Measurements from ENCODE around the gene BRD9. TPM values are rescaled to one million over a fixed set of nuclear protein-coding genes. Genes with fewer than 3 reads are reported as not detected.

The BRD9 gene
- total RNA-seq, 1 donor from 2014 or later, result 53.0 TPM

DNA sequence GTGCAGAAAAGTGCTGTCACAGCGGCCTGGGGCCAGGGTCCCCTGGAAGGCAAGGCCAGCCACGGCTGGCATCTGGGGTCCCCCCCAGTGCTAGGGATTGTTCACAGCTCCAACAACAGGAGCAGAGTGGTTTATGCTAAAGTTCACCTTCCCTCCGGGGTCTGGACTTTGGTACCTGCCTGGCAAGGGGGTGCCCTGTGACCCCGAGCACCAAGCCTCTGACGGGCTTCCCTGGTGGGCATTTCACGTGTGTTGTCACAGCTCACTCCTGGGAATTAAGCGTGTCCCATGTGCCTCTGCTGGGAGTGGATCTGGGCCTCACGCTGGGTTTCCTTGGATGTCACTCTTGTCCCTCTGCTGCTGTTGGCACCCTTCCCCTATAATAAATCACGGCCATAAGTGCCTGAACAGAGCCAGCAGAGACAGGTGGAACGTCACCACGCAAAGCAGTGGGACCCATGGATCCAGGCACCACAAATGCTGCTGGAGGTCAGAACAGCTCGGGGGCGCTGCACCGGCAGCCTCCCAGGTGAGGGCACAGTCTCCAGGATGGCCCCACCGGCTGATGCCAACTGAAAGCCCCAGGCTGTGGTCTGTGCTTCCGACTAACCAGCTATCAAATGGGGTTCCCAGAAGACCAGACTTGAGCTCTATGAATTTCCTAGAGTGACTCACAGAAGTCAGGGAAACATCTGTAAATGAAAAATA lies 24.0 kb downstream of the BRD9 start:
- Mint-ChIP-seq H3K36me3 (ENCODE audit: low read depth, unreplicated experiment) (peaks cover 54% of the 10 kb centered on the region), H3K4me3 (ENCODE audit: unreplicated experiment) (peak overlapping the region; percentile 22), H3K27ac (ENCODE audit: unreplicated experiment) (no peak overlapping the region), H3K27me3 (ENCODE audit: unreplicated experiment) (peaks cover 7% of the 10 kb centered on the region), H3K4me1 (ENCODE audit: unreplicated experiment) (peaks cover 5% of the 10 kb centered on the region), H3K9me3 (ENCODE audit: unreplicated experiment) (no peaks in the 10 kb centered on the region)
- DNase-seq (ENCODE audit: low spot score), result no peak
- TF ChIP-seq CTCF (IDR thresholded peaks at IDR 0.05; ENCODE audit: unreplicated experiment), result no peak

- H3K4me1 Mint-ChIP-seq (ENCODE audit: unreplicated experiment), result no peaks in the 10 kb centered on the region
- H3K4me3 Mint-ChIP-seq (ENCODE audit: unreplicated experiment), result no peak overlapping the region
- peaks cover 50% of the 10 kb centered on the region for H3K36me3 Mint-ChIP-seq (ENCODE audit: low read depth, unreplicated experiment)
- H3K9me3 Mint-ChIP-seq (ENCODE audit: unreplicated experiment), result no peaks in the 10 kb centered on the region
- DNase-seq (ENCODE audit: low spot score), result no peak
- H3K27me3 Mint-ChIP-seq (ENCODE audit: unreplicated experiment), result peaks cover 5% of the 10 kb centered on the region
- H3K27ac Mint-ChIP-seq (ENCODE audit: unreplicated experiment), result no peak overlapping the region
- no peak for TF ChIP-seq CTCF (IDR thresholded peaks at IDR 0.05; ENCODE audit: unreplicated experiment)
Measured at GRCh38 chr5:867300-867870, 25.2 kb downstream of the BRD9 start.

DNA sequence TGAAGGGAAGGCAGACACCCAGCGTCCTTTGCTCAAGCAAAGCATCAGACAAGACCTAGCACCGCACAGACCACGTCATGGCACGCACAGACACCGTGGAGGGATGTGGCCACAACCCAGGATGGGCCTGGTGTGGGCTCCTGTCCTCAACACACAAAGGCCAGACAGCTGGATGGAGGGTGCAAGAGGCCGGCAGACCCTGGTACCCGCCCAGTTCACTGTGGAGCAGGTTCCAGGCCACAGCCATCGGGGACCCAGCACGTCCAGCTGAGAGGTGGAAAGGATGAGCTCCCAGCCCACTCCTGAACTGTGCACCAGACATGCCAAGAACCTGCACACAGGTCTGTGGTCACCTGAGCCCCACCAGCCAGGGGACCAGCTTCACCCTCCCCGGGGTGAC lies 26.8 kb downstream of the BRD9 start:
- H3K27me3 Mint-ChIP-seq (ENCODE audit: unreplicated experiment), result peaks cover 5% of the 10 kb centered on the region
- H3K4me1 Mint-ChIP-seq (ENCODE audit: unreplicated experiment), result no peaks in the 10 kb centered on the region
- TF ChIP-seq CTCF (IDR thresholded peaks at IDR 0.05; ENCODE audit: unreplicated experiment), result no peak
- no peak for DNase-seq (ENCODE audit: low spot score)
- no peak overlapping the region for H3K27ac Mint-ChIP-seq (ENCODE audit: unreplicated experiment)
- peaks cover 42% of the 10 kb centered on the region for H3K36me3 Mint-ChIP-seq (ENCODE audit: low read depth, unreplicated experiment)
- no peaks in the 10 kb centered on the region for H3K9me3 Mint-ChIP-seq (ENCODE audit: unreplicated experiment)
- H3K4me3 Mint-ChIP-seq (ENCODE audit: unreplicated experiment), result no peak overlapping the region

- H3K27ac Mint-ChIP-seq (ENCODE audit: unreplicated experiment), result no peak overlapping the region
- no peaks in the 10 kb centered on the region for H3K9me3 Mint-ChIP-seq (ENCODE audit: unreplicated experiment)
- no peak for DNase-seq (ENCODE audit: low spot score)
- peaks cover 10% of the 10 kb centered on the region for H3K27me3 Mint-ChIP-seq (ENCODE audit: unreplicated experiment)
- TF ChIP-seq CTCF (IDR thresholded peaks at IDR 0.05; ENCODE audit: unreplicated experiment), result no peak
- H3K4me3 Mint-ChIP-seq (ENCODE audit: unreplicated experiment), result no peak overlapping the region
- peaks cover 36% of the 10 kb centered on the region for H3K36me3 Mint-ChIP-seq (ENCODE audit: low read depth, unreplicated experiment)
- no peaks in the 10 kb centered on the region for H3K4me1 Mint-ChIP-seq (ENCODE audit: unreplicated experiment)
Measured at GRCh38 chr5:865168-865521, 27.5 kb downstream of the BRD9 start.

DNA sequence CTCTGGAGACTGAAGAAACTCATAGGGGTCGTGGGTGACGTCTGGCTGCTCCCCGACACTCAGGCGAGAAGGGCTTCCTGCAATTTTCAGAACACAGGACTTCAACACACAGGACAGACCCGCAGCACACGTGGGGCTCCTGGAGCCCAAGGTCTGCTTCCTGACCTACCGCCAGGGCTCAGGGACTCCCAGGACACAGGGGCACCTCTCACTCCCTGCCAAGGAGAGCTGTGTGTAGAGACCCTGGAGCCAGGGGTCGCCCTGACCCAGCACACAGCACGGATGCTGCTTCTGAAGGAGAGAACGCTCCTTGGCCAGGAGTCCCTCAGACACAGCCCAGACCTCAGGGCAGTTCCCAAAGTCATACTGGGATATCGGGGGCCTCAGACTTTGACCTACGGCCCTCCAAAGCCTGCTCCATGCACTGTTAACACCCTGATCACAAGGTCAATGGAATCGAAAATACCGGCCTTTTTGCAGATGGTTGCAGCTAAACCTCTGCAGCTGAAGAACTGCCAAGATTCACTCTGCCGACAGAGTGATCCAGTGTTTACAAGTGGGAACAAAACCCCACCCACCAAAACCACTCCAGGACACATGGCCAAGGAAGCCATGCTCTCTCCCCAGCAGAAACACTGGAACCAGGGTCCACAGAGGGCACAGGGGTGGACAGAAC lies 28.0 kb downstream of the BRD9 start:
- H3K4me1 Mint-ChIP-seq (ENCODE audit: unreplicated experiment), result no peaks in the 10 kb centered on the region
- DNase-seq (ENCODE audit: low spot score), result no peak
- H3K4me3 Mint-ChIP-seq (ENCODE audit: unreplicated experiment), result no peak overlapping the region
- H3K9me3 Mint-ChIP-seq (ENCODE audit: unreplicated experiment), result no peaks in the 10 kb centered on the region
- TF ChIP-seq CTCF (IDR thresholded peaks at IDR 0.05; ENCODE audit: unreplicated experiment), result no peak
- peak overlapping the region; percentile 24 for H3K27ac Mint-ChIP-seq (ENCODE audit: unreplicated experiment)
- H3K27me3 Mint-ChIP-seq (ENCODE audit: unreplicated experiment), result peaks cover 10% of the 10 kb centered on the region
- peaks cover 33% of the 10 kb centered on the region for H3K36me3 Mint-ChIP-seq (ENCODE audit: low read depth, unreplicated experiment)
